GM23248 (cell line): Measurements from ENCODE around the gene ENOX1. TPM values are rescaled to one million over a fixed set of nuclear protein-coding genes. Genes with fewer than 3 reads are reported as not detected.

Source experiments
- DNase-seq: peaks from one replicate; pipeline ENCODE4 v3.0.0-alpha.2; 2015
- H2AFZ ChIP-seq: fragments of 200-600 bp; sonication (generic); 2 replicates; pipeline ENCODE4 v1.6.1; 2016; ENCODE audit warnings: antibody characterized with exemption
- H3F3A ChIP-seq: fragments of 200-600 bp; sonication (generic); 2 replicates; pipeline ENCODE4 v1.6.1; 2016; ENCODE audit warnings: mild to moderate bottlenecking, antibody characterized with exemption, mixed run types; ENCODE audit not compliant: insufficient read depth
- H3K27ac ChIP-seq: fragments of 200-600 bp; sonication (generic); 2 replicates; pipeline ENCODE4 v1.5.1; 2016; ENCODE audit warnings: mild to moderate bottlenecking
- H3K27me3 ChIP-seq: fragments of 200-600 bp; sonication (generic); replicated peaks from 2 replicates; pipeline ENCODE4 v1.6.1; 2016; ENCODE audit warnings: mild to moderate bottlenecking; ENCODE audit not compliant: insufficient read depth
- H3K36me3 ChIP-seq: fragments of 200-600 bp; sonication (generic); 2 replicates; pipeline ENCODE4 v1.6.1; 2016; ENCODE audit warnings: low read depth, mild to moderate bottlenecking
- H3K4me1 ChIP-seq: fragments of 200-600 bp; sonication (generic); 2 replicates; pipeline ENCODE4 v1.6.1; 2016; ENCODE audit warnings: mild to moderate bottlenecking; ENCODE audit not compliant: insufficient read depth
- H3K4me2 ChIP-seq: fragments of 200-600 bp; sonication (generic); one replicate; pipeline ENCODE4 v1.6.1; 2016; ENCODE audit warnings: mild to moderate bottlenecking; ENCODE audit not compliant: unreplicated experiment
- H3K4me3 ChIP-seq: fragments of 200-600 bp; sonication (generic); 2 replicates; pipeline ENCODE4 v1.5.1; 2016; ENCODE audit warnings: mild to moderate bottlenecking
- H3K79me2 ChIP-seq: fragments of 200-600 bp; sonication (generic); 2 replicates; pipeline ENCODE4 v1.6.1; 2016; ENCODE audit warnings: mild to moderate bottlenecking; ENCODE audit not compliant: insufficient read depth
- H3K9ac ChIP-seq: fragments of 200-600 bp; sonication (generic); 2 replicates; pipeline ENCODE4 v1.6.1; 2016; ENCODE audit warnings: mild to moderate bottlenecking
- H3K9me2 ChIP-seq: fragments of 200-600 bp; sonication (generic); 2 replicates; pipeline ENCODE4 v1.6.1; 2016; ENCODE audit warnings: mixed run types, mild to moderate bottlenecking, moderate library complexity; ENCODE audit not compliant: insufficient read depth
- H3K9me3 ChIP-seq: fragments of 200-600 bp; sonication (generic); one replicate; pipeline ENCODE4 v1.6.1; 2017; ENCODE audit warnings: low read depth
- H4K20me1 ChIP-seq: fragments of 200-600 bp; sonication (generic); 2 replicates; pipeline ENCODE4 v1.6.0; 2016; ENCODE audit not compliant: insufficient read depth
- EZH2 ChIP-seq: fragments of 200-600 bp; sonication (generic); IDR thresholded peaks from 2 replicates; pipeline ENCODE4 v1.6.1; 2018; ENCODE audit warnings: antibody characterized with exemption, mild to moderate bottlenecking; ENCODE audit not compliant: insufficient read depth, poor library complexity, severe bottlenecking
- EZH2phosphoT487 ChIP-seq: fragments of 200-600 bp; sonication (generic); IDR thresholded peaks from 2 replicates; pipeline ENCODE4 v1.6.1; 2018; ENCODE audit warnings: antibody characterized with exemption, moderate library complexity, mild to moderate bottlenecking, low read depth; ENCODE audit not compliant: insufficient read depth
- WGBS, 2 experiments: methylation state at CpG; one replicate each; pipeline ENCODE4 v1.1.6; 2015 to 2017; ENCODE audit warnings: low lambda C conversion rate in 2 of 2, low coverage in 1 of 2; ENCODE audit errors: missing lambda C conversion rate in 2 of 2; 5-methylcytosine and 5-hydroxymethylcytosine counted together
- in situ Hi-C: fragments of 300-500 bp; cut with MboI; formaldehyde crosslinking; loops from 2 replicates; pipeline ENCODE4 v1.15.0; 2020
- polyA plus RNA-seq: library from polyadenylated mRNA; unstranded; fragments of >200 nt; fragmentation: Nextera tagmentation; extraction: Ambion mirVana; gene quantifications from 2 replicates; pipeline ENCODE4 v1.2.1, GENCODE V29; 2016
- total RNA-seq: library from RNA; depleted of rRNA; stranded (reverse); fragments of >200 nt; shearing (Covaris generic); gene quantifications from 2 replicates; pipeline ENCODE4 v1.2.3, GENCODE V29; 2014

The ENOX1 gene
- total and polyA plus RNA-seq, 2 experiments from 2014 or later, result 1.8 to 3.2 TPM

GRCh38 chr13:43478902-43479301 is 307.9 kb downstream of the ENOX1 start:
- DNase-seq, result no peak
- H3F3A ChIP-seq, result no peaks in the 10 kb centered on the region
- H3K4me1 ChIP-seq, result no peaks in the 10 kb centered on the region
- H3K9me3 ChIP-seq, result no peaks in the 10 kb centered on the region
- in situ Hi-C loops, result no loop called here
- H3K27ac ChIP-seq, result no peak overlapping the region
- TF ChIP-seq EZH2phosphoT487 (no peak), EZH2 (no peak)
- WGBS, 2 experiments, result 84 to 91% methylated on average over 4 of the region's 4 CpGs
- H3K79me2 ChIP-seq, result no peaks in the 10 kb centered on the region
- no peak overlapping the region for H3K4me2 ChIP-seq
- no peaks in the 10 kb centered on the region for H3K9me2 ChIP-seq
- H3K9ac ChIP-seq, result no peak overlapping the region
- no peak overlapping the region for H3K4me3 ChIP-seq
- no peaks in the 10 kb centered on the region for H3K36me3 ChIP-seq
- no peaks in the 10 kb centered on the region for H3K27me3 ChIP-seq
- H4K20me1 ChIP-seq, result no peaks in the 10 kb centered on the region
- H2AFZ ChIP-seq, result no peak overlapping the region

GRCh38 chr13:43478211-43478610 is 308.6 kb downstream of the ENOX1 start:
- WGBS, 2 experiments, result 73 to 75% methylated on average over 4 of the region's 4 CpGs
- Histone ChIP-seq H3K36me3 (no peaks in the 10 kb centered on the region), H3K4me3 (no peak overlapping the region), H3K4me1 (no peaks in the 10 kb centered on the region), H2AFZ (no peak overlapping the region), H3F3A (no peaks in the 10 kb centered on the region), H3K9ac (no peak overlapping the region), H4K20me1 (no peaks in the 10 kb centered on the region), H3K4me2 (no peak overlapping the region), H3K79me2 (no peaks in the 10 kb centered on the region), H3K27ac (no peak overlapping the region), H3K27me3 (no peaks in the 10 kb centered on the region), H3K9me3 (no peaks in the 10 kb centered on the region), H3K9me2 (no peaks in the 10 kb centered on the region)
- in situ Hi-C loops, result no loop called here
- no peak for DNase-seq
- TF ChIP-seq EZH2phosphoT487, result no peak
- TF ChIP-seq EZH2, result no peak

GRCh38 chr13:43475140-43475539 is 311.6 kb downstream of the ENOX1 start:
- in situ Hi-C loops, result no loop called here
- no peaks in the 10 kb centered on the region for H3K36me3 ChIP-seq
- no peaks in the 10 kb centered on the region for H3K9me3 ChIP-seq
- no peak for TF ChIP-seq EZH2
- no peak for TF ChIP-seq EZH2phosphoT487
- H3K79me2 ChIP-seq, result no peaks in the 10 kb centered on the region
- no peaks in the 10 kb centered on the region for H3K4me1 ChIP-seq
- H3K27ac ChIP-seq, result no peak overlapping the region
- H2AFZ ChIP-seq, result no peak overlapping the region
- H3K4me3 ChIP-seq, result no peak overlapping the region
- no peaks in the 10 kb centered on the region for H3F3A ChIP-seq
- no peaks in the 10 kb centered on the region for H4K20me1 ChIP-seq
- no peaks in the 10 kb centered on the region for H3K9me2 ChIP-seq
- DNase-seq, result no peak
- no peaks in the 10 kb centered on the region for H3K27me3 ChIP-seq
- no peak overlapping the region for H3K4me2 ChIP-seq
- H3K9ac ChIP-seq, result no peak overlapping the region
- 69 to 73% methylated on average over 2 of the region's 2 CpGs for WGBS, 2 experiments

GRCh38 chr13:43473437-43473836 is 313.3 kb downstream of the ENOX1 start:
- no peaks in the 10 kb centered on the region for H3K36me3 ChIP-seq
- H2AFZ ChIP-seq, result no peak overlapping the region
- no peaks in the 10 kb centered on the region for H3K4me1 ChIP-seq
- no peaks in the 10 kb centered on the region for H4K20me1 ChIP-seq
- H3K27me3 ChIP-seq, result no peaks in the 10 kb centered on the region
- in situ Hi-C loops, result no loop called here
- no peaks in the 10 kb centered on the region for H3K9me2 ChIP-seq
- no peaks in the 10 kb centered on the region for H3F3A ChIP-seq
- no peak overlapping the region for H3K4me2 ChIP-seq
- 96 to 100% methylated on average over 1 of the region's 1 CpG for WGBS, 2 experiments
- no peaks in the 10 kb centered on the region for H3K9me3 ChIP-seq
- no peak overlapping the region for H3K27ac ChIP-seq
- H3K9ac ChIP-seq, result no peak overlapping the region
- no peak overlapping the region for H3K4me3 ChIP-seq
- no peak for DNase-seq
- H3K79me2 ChIP-seq, result no peaks in the 10 kb centered on the region
- TF ChIP-seq EZH2 (no peak), EZH2phosphoT487 (no peak)

GRCh38 chr13:43472980-43473379 is 313.8 kb downstream of the ENOX1 start:
- in situ Hi-C loops, result no loop called here
- Histone ChIP-seq H3K27ac (no peak overlapping the region), H3K9ac (no peak overlapping the region), H3K36me3 (no peaks in the 10 kb centered on the region), H3K9me2 (no peaks in the 10 kb centered on the region), H4K20me1 (no peaks in the 10 kb centered on the region), H3K27me3 (no peaks in the 10 kb centered on the region), H3K79me2 (no peaks in the 10 kb centered on the region), H3K9me3 (no peaks in the 10 kb centered on the region), H3K4me2 (no peak overlapping the region), H2AFZ (no peak overlapping the region), H3K4me1 (no peaks in the 10 kb centered on the region), H3K4me3 (no peak overlapping the region), H3F3A (no peaks in the 10 kb centered on the region)
- TF ChIP-seq EZH2, result no peak
- TF ChIP-seq EZH2phosphoT487, result no peak
- peak; percentile 15 for DNase-seq
- 60 to 67% methylated on average over 1 of the region's 1 CpG for WGBS, 2 experiments
